WERI-Rb-1 (cell line): ENCODE data around the gene GALNT11.

Experiments
- DNase-seq: peaks from one replicate; pipeline ENCODE4 v3.0.0-alpha.2; 2020
- H3K27ac ChIP-seq: fragments of 250-450 bp; sonication (Bioruptor Pico); 2 replicates; pipeline ENCODE4 v1.5.1; 2020; ENCODE audit warnings: mild to moderate bottlenecking, moderate library complexity
- H3K27me3 ChIP-seq: fragments of 250-450 bp; sonication (Bioruptor Pico); 2 replicates; pipeline ENCODE4 v1.5.1; 2021; ENCODE audit warnings: mild to moderate bottlenecking, low read depth, moderate library complexity; ENCODE audit not compliant: insufficient read depth, severe bottlenecking
- H3K36me3 ChIP-seq: fragments of 250-450 bp; sonication (Bioruptor Pico); 2 replicates; pipeline ENCODE4 v1.5.1; 2020; ENCODE audit warnings: mild to moderate bottlenecking, moderate library complexity
- H3K4me3 ChIP-seq: 2 replicates; pipeline ENCODE4 v1.5.1; 2011; ENCODE audit warnings: low read depth, mild to moderate bottlenecking, control low read depth, low read length
- H3K9me3 ChIP-seq: fragments of 250-450 bp; sonication (Bioruptor Pico); 2 replicates; pipeline ENCODE4 v1.5.1; 2021; ENCODE audit warnings: mild to moderate bottlenecking, moderate library complexity; ENCODE audit not compliant: severe bottlenecking
- TF ChIP-seq, protein P1 (sequence below): IDR thresholded peaks from 2 replicates; pipeline ENCODE4 v1.5.1; 2011; ENCODE audit warnings: low read depth, mild to moderate bottlenecking, control low read depth, inconsistent platforms, low read length

The GALNT11 gene

DNA sequence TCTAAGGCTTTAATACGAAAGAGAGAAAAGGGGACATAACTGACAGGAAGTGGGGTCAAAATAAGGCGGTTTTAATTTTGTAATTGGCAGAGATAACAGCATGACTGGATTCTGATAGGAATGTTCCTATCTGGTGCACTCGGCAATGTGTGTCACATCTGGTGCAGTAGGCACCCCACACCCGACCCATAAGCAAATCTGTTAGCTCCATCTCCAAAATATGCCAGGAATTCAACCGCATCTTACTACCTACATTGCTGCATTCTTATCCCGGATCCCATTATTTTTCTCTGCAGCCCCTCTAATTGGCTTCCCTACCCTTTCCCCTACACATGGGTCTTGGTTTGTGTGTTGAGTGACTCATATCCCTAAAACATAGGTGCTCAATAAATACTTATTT is 19.1 kb upstream of the GALNT11 start:
- no peaks in the 10 kb centered on the region for H3K36me3 ChIP-seq
- no peaks in the 10 kb centered on the region for H3K9me3 ChIP-seq
- TF ChIP-seq, protein P1, sequence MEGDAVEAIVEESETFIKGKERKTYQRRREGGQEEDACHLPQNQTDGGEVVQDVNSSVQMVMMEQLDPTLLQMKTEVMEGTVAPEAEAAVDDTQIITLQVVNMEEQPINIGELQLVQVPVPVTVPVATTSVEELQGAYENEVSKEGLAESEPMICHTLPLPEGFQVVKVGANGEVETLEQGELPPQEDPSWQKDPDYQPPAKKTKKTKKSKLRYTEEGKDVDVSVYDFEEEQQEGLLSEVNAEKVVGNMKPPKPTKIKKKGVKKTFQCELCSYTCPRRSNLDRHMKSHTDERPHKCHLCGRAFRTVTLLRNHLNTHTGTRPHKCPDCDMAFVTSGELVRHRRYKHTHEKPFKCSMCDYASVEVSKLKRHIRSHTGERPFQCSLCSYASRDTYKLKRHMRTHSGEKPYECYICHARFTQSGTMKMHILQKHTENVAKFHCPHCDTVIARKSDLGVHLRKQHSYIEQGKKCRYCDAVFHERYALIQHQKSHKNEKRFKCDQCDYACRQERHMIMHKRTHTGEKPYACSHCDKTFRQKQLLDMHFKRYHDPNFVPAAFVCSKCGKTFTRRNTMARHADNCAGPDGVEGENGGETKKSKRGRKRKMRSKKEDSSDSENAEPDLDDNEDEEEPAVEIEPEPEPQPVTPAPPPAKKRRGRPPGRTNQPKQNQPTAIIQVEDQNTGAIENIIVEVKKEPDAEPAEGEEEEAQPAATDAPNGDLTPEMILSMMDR: no peak
- H3K27me3 ChIP-seq: no peaks in the 10 kb centered on the region
- H3K4me3 ChIP-seq: no peak overlapping the region
- H3K27ac ChIP-seq: no peak overlapping the region
- DNase-seq: no peak

DNA sequence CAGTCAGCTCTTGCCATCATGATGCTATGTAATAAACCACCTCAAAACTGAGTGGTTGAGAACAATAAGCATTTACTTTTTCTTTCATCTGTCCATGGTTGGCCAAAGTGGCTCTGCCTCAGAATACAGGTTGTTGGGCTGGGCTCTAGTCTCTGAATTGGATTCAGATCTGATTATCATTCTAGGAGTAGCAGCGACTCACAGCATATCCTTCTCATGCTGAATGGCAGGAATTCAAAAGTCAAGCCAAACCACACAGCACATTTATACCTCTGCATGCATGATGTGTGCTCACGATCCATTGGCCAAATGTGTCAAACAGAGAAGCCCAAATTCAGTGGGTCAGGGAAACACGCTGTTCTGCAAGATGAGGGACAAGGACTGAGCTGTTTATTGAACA is 13.6 kb upstream of the GALNT11 start:
- TF ChIP-seq, protein P1: no peak
- H3K36me3 ChIP-seq: no peaks in the 10 kb centered on the region
- no peaks in the 10 kb centered on the region for H3K9me3 ChIP-seq
- DNase-seq: no peak
- no peak overlapping the region for H3K27ac ChIP-seq
- H3K27me3 ChIP-seq: no peaks in the 10 kb centered on the region
- no peak overlapping the region for H3K4me3 ChIP-seq

DNA sequence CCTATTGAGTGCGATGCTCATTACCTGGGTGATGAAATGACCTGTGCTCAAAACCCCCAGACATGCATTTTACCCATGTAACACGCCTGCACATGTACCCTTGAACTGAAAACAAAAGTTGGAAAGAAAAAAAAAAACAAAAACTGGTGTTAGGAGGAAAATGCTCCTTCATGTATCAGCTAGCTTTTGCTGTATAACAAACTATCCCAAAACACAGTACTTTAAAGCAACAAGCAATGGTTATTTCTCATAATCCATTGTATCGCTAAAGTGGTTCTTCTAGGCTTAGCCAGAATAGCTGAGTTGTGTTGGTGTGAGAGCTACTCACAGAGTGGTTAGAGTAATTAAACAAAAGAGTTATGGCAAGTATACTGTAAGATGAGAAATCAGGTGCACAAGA is 12.2 kb upstream of the GALNT11 start:
- DNase-seq: no peak
- no peak overlapping the region for H3K4me3 ChIP-seq
- TF ChIP-seq, protein P1: no peak
- H3K27ac ChIP-seq: no peak overlapping the region
- H3K27me3 ChIP-seq: no peaks in the 10 kb centered on the region
- no peaks in the 10 kb centered on the region for H3K36me3 ChIP-seq
- H3K9me3 ChIP-seq: no peaks in the 10 kb centered on the region

DNA sequence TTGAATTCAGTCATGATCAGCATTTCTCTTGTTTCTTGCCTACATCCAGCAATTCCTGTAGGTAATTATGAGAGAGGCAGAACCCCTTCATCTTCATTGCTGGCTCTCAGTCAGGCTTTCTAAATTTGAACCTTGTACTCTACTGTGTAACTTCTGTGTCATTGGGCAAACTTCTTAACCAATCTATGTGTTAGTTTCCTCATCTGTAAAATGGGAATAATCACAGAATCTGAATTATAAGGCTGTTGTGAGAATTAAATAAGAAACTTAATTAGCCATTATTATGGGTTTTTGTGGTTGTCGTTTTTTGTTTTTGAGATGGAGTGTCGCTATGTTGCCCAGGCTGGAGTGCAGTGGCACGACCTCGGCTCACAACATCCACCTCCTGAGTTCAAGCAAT is 11.5 kb upstream of the GALNT11 start:
- no peaks in the 10 kb centered on the region for H3K36me3 ChIP-seq
- H3K27ac ChIP-seq: no peak overlapping the region
- H3K27me3 ChIP-seq: no peaks in the 10 kb centered on the region
- TF ChIP-seq, protein P1: no peak
- H3K9me3 ChIP-seq: no peaks in the 10 kb centered on the region
- no peak overlapping the region for H3K4me3 ChIP-seq
- DNase-seq: no peak

DNA sequence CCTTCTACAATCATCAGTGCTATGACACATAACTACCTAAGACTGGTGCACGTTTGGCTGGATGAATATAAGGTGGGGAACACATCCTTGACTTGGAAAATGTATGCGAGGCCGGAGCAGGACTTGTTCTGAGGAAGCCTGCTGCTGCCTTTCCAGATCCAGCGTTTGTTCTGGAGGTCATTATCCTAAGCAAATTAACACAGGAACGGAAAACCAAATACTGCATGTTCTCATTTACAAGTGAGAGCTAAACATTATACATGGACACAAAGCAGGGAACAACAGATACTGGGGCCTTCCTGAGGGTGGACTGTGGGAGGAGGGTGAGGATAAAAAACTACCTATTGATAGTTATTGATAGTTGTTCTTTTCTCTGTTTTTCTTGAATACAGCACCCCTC is 10.8 kb upstream of the GALNT11 start:
- Histone ChIP-seq H3K4me3 (no peak overlapping the region), H3K27me3 (no peaks in the 10 kb centered on the region), H3K27ac (no peak overlapping the region), H3K9me3 (no peaks in the 10 kb centered on the region), H3K36me3 (no peaks in the 10 kb centered on the region)
- TF ChIP-seq, protein P1: no peak
- DNase-seq: no peak

DNA sequence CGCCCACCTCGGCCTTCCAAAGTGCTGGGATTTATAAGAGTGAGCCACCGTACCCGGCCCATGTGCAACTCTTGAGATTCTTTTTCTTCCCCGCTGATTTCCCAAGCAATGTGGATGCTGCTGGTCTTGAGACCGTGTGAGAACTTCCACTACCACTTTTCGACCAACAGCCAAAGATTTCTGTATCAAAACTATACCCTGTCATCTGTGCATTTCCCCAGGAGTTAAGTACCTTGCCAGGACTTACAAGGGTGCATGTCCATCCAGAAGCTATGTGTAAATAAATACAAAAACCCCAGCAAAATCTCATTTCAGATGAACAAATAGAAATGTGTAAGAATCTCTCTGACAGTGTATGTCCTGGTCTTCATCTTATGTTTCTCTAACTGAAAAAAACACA is 9.9 kb upstream of the GALNT11 start:
- Histone ChIP-seq H3K27ac (no peak overlapping the region), H3K4me3 (no peak overlapping the region), H3K36me3 (no peaks in the 10 kb centered on the region), H3K9me3 (no peaks in the 10 kb centered on the region), H3K27me3 (no peaks in the 10 kb centered on the region)
- no peak for DNase-seq
- TF ChIP-seq, protein P1: no peak
